Smooth muscle cell of bladder (primary cell): Measurements from ENCODE around the gene IMPG2. TPM values are rescaled to one million over a fixed set of nuclear protein-coding genes. Genes with fewer than 3 reads are reported as not detected.

Experiments
- total RNA-seq: library from RNA; depleted of rRNA; stranded (reverse); fragments of >200 nt; gene quantifications from 2 replicates; pipeline ENCODE4 v1.2.3, GENCODE V29; 2014

The IMPG2 gene
- 0.14 and 0.18 TPM in 2 replicates for total RNA-seq

GRCh38 chr3:101320475-101320874 lies at the start of gene IMPG2:
TSS of gene IMPG2 (minus strand) at chr3:101320575. CDS start at chr3:101320372, 203 bp downstream.

Other genes starting within 250 kb of the IMPG2 start
- 7.9 and 10.7 TPM in 2 replicates for gene SENP7, start 192.6 kb upstream of the IMPG2 start, total RNA-seq
- 19.1 and 22.4 TPM in 2 replicates for gene TRMT10C, start 241.3 kb upstream of the IMPG2 start, total RNA-seq